ENCODE data around the gene RPS29. TPM values are rescaled to one million over a fixed set of nuclear protein-coding genes. Genes with fewer than 3 reads are reported as not detected.

The RPS29 gene
- total RNA-seq, 2 experiments from 2014 or later = 1,759 to 2,048 TPM

DNA sequence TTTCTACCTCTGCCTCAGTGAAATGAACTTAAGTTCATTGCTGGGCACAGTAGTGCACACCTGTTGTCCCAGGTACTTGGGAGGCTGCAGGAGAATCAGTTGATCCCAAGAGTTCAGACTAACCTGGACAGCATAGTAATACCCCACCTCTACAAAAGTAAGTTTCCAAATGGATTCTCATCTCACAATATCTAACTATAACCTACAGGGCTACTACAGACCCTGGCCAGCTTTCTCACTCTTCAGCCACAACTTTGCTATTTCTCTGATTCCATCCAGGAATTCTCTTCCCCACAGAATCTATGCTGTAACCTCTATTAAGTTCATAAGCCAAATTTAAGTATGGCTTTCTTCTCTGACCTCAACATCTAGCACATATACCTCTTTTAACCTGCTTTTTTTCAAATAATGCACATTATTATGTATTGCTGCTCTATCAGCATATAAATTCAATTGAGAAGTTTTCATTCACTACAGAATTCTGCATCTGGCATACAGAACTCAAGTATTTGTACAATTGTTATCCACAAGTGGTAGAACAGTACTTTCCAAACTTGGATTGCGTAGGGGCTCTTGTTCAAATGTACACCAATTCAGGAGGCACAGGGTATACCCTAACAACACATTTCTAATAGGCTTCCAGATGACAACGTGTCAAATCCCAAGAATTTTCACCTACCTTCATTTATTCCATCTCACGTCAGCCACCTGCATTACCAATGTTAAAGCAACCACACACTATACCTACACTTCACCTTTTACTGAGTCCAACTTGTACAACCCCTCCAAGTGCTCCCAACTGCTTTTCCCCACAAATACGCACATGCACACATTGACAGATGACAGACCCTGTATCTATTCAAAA, 3.8 kb downstream of the RPS29 start:
- Mint-ChIP-seq H3K36me3 (peaks cover 71% of the 10 kb centered on the region), H3K4me1 (peaks cover 67% of the 10 kb centered on the region), H3K9me3 (no peaks in the 10 kb centered on the region), H3K27me3 (peaks cover 11% of the 10 kb centered on the region), H3K27ac (peak overlapping the region; percentile 100), H3K4me3 (peak overlapping the region; percentile 36)
- no peak for DNase-seq

DNA sequence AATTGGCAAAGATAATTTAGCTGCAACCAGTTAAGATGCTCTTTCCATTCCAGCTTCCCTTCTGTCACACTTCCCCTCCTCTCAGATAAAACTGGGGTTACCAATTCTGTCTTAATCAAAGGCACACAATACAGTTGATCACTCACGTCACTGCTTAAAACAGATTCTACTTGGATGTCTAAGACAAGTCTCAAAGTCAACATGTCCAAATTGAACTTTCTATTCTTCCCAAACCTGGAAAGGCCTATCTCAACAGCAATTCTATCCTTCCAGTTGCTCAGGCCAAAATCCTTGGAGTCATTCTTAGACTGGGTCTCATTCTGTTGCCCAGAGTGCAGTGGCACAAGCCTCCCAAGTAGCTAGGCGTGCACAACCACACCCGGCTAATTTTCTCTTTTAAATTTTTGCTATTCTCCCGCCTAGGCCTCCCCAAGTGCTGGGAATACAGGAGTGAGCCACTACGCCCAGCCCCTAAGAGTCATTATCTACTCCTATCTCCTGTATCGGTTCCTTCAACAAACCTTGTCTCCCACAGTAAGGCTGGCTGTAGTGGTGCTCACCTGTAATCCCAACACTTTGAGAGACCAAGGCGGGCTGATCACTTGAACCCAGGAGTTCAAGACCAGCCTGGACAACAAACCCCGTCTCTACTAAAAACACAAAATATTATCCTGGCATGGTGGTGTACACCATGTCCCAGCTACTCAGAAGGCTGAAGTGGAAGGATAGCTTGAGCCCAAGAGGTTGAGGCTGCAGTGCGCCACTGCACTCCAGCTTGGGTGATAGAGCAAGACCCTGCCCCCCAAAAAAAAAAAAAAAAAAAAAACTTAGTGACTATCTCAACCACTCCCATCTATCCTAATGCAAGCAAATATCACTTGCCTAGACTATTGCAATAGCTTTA, 4.7 kb downstream of the RPS29 start:
- peaks cover 9% of the 10 kb centered on the region for H3K27me3 Mint-ChIP-seq
- no peaks in the 10 kb centered on the region for H3K9me3 Mint-ChIP-seq
- H3K4me1 Mint-ChIP-seq = peaks cover 66% of the 10 kb centered on the region
- H3K36me3 Mint-ChIP-seq = peaks cover 77% of the 10 kb centered on the region
- peak overlapping the region; percentile 79 for H3K27ac Mint-ChIP-seq
- H3K4me3 Mint-ChIP-seq = peak overlapping the region; percentile 36
- no peak for DNase-seq

DNA sequence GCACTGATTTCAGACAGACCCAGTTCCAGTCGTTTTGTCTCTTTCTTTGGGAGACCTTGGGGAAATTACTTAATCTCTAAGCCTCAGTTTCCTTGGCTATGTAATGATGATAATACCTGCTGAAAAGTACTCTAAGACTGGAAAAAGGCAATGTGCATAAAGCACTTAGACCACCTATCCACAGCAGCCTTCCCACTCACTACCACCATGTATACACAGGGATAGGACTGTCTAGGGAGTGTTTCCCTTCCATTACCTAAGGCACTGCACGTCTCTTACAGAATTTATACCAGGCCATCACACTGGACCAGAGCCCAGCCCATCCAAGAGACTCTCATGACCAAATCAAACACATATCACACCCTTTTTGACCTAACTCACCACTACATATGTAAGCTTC, 6.3 kb downstream of the RPS29 start:
- H3K9me3 Mint-ChIP-seq = no peaks in the 10 kb centered on the region
- peaks cover 66% of the 10 kb centered on the region for H3K4me1 Mint-ChIP-seq
- H3K36me3 Mint-ChIP-seq = peaks cover 71% of the 10 kb centered on the region

DNA sequence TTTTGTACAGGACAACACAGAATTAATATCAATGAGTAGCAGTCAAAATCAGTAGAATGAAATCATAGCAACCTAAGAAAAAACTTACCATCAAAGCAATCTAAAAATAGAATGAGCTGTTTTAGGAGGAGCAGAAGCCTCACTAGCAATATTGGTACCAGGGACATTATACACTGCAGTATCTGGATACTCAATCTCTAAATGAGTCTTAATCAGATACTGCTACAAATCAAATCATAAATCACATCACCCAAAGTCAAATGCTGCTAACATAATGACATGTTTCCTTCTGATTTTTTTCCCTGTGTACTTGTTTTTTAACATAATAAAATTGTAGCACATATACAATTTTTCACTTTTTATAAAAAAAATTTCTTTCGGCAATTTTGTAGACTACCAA, 8.0 kb downstream of the RPS29 start:
- Mint-ChIP-seq H3K9me3 (no peaks in the 10 kb centered on the region), H3K4me1 (peaks cover 58% of the 10 kb centered on the region), H3K27ac (peak overlapping the region; percentile 55), H3K4me3 (no peak overlapping the region), H3K36me3 (peaks cover 71% of the 10 kb centered on the region), H3K27me3 (no peaks in the 10 kb centered on the region)
- DNase-seq = no peak

More for the DNA sequence above, 6.3 kb downstream of the RPS29 start:
- no peaks in the 10 kb centered on the region for H3K27me3 Mint-ChIP-seq
- no peak overlapping the region for H3K4me3 Mint-ChIP-seq
- peak overlapping the region; percentile 7 for H3K27ac Mint-ChIP-seq
- DNase-seq = no peak

DNA sequence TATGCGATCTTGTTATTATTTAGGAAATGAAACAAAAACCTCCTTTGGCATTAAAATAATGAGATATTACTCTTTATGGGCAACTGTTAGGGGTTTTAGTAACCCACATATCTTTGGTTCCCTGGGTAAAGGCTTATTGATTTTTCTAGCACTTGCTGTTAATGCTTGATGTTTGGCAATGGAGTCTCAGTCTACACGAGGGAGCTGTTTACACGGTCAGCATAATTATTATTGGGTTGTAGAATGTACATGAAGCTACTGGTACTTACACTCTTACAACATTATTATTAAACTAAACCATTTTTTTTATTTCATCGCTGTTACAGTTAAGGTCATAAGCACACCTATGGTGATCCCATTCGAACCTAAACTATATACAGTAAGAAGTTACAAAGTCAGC, 12.1 kb downstream of the RPS29 start:
- Mint-ChIP-seq H3K36me3 (peaks cover 69% of the 10 kb centered on the region), H3K4me3 (no peak overlapping the region), H3K4me1 (peaks cover 29% of the 10 kb centered on the region)

DNA sequence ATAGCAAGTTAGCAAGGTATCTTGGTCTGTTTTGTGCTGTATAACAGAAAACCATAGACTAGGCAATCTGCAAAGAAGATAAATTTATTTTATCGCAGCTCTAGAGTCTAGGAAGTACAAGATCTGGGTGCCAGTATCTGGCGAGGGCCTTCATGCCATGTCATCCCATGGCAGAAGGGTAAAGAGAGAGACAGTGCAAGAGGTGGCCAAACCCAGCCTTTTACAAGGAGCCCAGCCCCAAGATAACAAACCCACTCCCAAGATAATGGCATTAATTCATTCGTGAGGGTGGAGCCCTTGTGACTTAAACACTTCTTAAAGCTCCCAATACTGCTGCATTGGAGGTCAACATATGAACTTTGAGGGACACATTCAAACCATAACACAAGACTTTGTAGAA, 16.9 kb downstream of the RPS29 start:
- Mint-ChIP-seq H3K27me3 (no peaks in the 10 kb centered on the region), H3K27ac (no peak overlapping the region), H3K9me3 (peaks cover 2% of the 10 kb centered on the region), H3K4me1 (peaks cover 4% of the 10 kb centered on the region), H3K4me3 (no peak overlapping the region), H3K36me3 (peaks cover 37% of the 10 kb centered on the region)
- no peak for DNase-seq

More for the DNA sequence above, 12.1 kb downstream of the RPS29 start:
- no peak for DNase-seq
- no peak overlapping the region for H3K27ac Mint-ChIP-seq
- H3K9me3 Mint-ChIP-seq = peaks cover 2% of the 10 kb centered on the region
- no peaks in the 10 kb centered on the region for H3K27me3 Mint-ChIP-seq

DNA sequence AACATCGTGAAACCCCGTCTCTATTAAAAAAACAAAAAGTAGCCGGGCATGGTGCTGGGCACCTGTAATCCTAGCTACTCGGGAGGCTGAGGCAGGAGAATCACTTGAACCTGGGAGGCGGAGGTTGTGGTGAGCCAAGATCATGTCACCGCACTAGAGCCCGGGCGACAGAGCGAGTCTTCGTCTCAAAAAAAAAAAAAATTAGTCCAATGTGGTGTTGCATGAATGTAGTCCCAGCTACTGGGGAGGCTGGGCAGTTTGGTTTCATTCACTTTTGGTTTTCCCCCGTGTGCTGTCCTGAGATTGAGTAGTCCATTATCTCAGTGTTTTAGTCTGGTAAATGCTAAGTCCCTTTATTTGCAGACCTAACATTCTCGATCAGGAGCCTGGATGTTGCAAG, 19.5 kb downstream of the RPS29 start:
- H3K36me3 Mint-ChIP-seq = peaks cover 14% of the 10 kb centered on the region
- peaks cover 2% of the 10 kb centered on the region for H3K9me3 Mint-ChIP-seq
- no peaks in the 10 kb centered on the region for H3K4me1 Mint-ChIP-seq
- H3K4me3 Mint-ChIP-seq = no peak overlapping the region
- DNase-seq = no peak
- H3K27ac Mint-ChIP-seq = no peak overlapping the region
- no peaks in the 10 kb centered on the region for H3K27me3 Mint-ChIP-seq

DNA sequence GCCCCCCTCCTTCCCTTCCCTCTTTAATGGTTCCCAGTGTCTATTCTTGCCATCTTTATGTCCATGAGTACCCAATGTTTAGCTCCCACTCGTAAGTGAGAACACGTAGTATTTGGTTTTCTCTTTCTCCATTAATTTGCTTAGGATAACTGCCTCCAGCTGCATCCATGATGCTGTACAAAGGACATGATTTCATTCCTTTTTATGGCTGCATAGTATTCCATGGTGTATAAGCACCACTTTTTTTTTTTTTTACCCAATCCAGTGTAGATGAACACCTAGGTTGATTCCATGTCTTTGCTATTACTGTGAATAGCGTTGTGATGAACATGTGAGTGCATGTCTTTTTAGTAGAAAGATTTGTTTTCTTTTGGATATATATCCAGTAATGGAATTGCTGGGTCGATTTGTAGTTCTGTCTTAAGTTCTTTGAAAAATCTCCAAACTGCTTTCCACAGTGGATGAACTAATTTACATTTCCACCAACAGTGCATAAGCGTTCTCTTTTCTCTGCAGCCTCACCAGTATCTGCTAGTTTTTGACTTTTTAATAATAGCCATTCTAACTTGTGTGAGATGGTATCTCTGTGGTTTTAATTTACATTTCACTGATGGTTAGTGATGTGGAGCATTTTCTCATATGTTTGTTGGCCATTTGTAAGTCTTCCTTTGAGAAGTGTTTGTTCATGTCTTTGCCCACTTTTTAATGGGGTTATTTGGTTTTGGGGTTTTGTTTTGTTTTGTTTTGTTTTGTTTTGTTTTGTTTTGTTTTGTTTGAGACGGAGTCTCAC, 26.0 kb downstream of the RPS29 start:
- no peak for DNase-seq
- H3K9me3 Mint-ChIP-seq = no peaks in the 10 kb centered on the region
- H3K4me1 Mint-ChIP-seq = no peaks in the 10 kb centered on the region
- no peaks in the 10 kb centered on the region for H3K27me3 Mint-ChIP-seq
- H3K36me3 Mint-ChIP-seq = no peaks in the 10 kb centered on the region
- H3K4me3 Mint-ChIP-seq = no peak overlapping the region
- no peak overlapping the region for H3K27ac Mint-ChIP-seq

DNA sequence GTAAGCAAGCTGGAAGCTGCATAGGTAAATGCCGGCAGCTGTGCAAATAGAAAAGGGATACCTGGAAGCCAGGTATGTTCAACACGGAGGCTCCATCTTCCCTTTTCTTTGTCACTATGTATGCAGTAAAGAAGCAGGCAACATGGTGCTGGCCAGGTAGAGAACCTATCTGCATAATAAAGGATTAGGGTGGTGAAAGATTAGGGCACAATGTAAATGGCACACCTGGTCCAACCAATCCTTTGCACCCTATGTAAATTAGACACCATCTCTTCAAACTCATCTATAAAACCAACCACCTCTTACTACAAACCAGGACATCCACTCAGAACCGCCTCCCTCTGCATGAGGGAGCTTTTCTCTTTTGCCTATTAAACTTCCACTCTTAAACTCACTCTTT, 32.3 kb downstream of the RPS29 start:
- H3K27ac Mint-ChIP-seq = no peak overlapping the region
- no peak overlapping the region for H3K4me3 Mint-ChIP-seq
- H3K9me3 Mint-ChIP-seq = no peaks in the 10 kb centered on the region
- H3K27me3 Mint-ChIP-seq = no peaks in the 10 kb centered on the region
- no peak for DNase-seq
- H3K36me3 Mint-ChIP-seq = no peaks in the 10 kb centered on the region
- H3K4me1 Mint-ChIP-seq = no peaks in the 10 kb centered on the region

DNA sequence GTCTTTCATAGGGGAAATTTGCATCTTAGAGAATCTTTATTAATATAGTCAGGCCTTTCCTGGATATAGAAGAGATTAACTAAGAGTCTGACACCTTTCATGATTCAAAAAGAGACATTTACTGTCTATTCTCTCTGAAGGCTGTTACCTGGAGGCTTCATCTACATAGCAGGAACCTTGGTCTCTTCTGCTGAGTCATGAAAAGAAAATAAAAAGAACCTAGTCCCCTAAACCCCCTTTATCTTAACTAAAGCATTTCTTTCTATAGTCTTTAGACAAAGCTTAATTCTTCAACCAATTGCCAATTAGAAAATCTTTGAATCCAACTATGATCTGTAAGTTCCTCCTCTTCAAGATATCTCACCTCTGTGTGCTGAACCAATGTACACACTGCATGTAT, 33.1 kb downstream of the RPS29 start:
- Mint-ChIP-seq H3K9me3 (no peaks in the 10 kb centered on the region), H3K36me3 (no peaks in the 10 kb centered on the region), H3K27me3 (no peaks in the 10 kb centered on the region), H3K27ac (no peak overlapping the region), H3K4me1 (no peaks in the 10 kb centered on the region), H3K4me3 (no peak overlapping the region)
- no peak for DNase-seq

DNA sequence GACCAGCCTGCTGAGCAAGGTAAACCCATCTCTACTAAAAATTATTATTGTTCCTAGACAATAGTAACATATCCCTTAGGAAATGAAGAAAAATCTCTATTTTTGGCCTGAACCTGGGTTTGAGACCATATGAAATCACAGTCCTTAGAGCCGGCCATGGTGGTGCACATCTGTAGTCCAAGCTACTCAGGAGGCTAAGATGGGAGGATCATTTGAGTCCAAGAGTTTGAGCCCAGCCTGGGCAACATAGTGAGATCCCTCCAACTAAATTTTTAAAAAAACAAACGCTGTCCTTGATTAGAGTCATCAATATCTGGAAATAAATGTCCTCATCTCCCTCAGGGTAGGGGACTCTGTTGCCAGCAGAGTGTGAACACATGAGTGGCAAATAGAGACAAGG, 34.6 kb downstream of the RPS29 start:
- no peaks in the 10 kb centered on the region for H3K27me3 Mint-ChIP-seq

DNA sequence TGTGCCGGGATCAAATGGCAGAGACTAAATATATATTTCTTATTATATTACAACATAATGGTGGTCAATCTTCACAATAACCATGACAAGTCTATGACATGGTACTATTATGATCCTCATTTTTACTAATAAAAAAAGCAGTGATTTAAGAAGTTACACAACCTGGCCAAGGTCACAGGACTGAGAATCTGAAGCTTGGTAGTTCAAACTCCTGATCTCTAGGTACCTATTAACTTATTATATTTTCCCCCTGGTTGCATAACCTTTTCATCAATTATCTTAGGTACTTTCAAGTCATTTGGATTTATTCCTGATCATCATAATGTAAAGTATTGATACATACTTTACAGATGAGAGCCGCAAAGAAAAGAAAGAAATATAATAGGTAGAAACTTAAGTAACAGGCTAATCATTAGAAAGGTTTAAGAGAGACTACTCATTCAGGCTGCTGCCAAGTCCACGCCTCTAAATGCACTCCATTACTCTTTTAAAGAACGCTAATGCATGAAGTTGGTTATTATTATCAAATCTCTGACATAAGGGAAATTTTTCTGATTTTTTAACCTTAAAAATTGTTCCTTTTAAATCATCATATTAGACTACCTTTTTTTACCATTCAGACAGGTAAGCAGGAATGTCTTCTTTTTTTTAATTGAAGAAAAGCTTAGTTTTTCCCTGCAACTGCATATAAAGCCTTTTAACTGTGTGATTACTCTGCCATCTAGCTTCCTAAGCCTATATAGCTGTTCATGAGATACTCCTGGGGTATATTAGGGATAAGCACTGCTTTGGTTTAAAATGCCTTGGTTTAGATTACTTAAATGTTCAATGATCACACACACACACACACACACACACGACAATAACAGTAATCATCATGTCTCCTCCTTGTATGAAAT, 35.6 kb downstream of the RPS29 start:
- H3K27ac Mint-ChIP-seq = no peak overlapping the region
- H3K4me1 Mint-ChIP-seq = no peaks in the 10 kb centered on the region
- no peak for DNase-seq
- H3K9me3 Mint-ChIP-seq = no peaks in the 10 kb centered on the region
- no peak overlapping the region for H3K4me3 Mint-ChIP-seq
- no peaks in the 10 kb centered on the region for H3K27me3 Mint-ChIP-seq
- H3K36me3 Mint-ChIP-seq = no peaks in the 10 kb centered on the region

More for the DNA sequence above, 34.6 kb downstream of the RPS29 start:
- no peaks in the 10 kb centered on the region for H3K9me3 Mint-ChIP-seq
- DNase-seq = no peak
- H3K4me3 Mint-ChIP-seq = no peak overlapping the region
- no peaks in the 10 kb centered on the region for H3K36me3 Mint-ChIP-seq
- no peak overlapping the region for H3K27ac Mint-ChIP-seq
- H3K4me1 Mint-ChIP-seq = no peaks in the 10 kb centered on the region

DNA sequence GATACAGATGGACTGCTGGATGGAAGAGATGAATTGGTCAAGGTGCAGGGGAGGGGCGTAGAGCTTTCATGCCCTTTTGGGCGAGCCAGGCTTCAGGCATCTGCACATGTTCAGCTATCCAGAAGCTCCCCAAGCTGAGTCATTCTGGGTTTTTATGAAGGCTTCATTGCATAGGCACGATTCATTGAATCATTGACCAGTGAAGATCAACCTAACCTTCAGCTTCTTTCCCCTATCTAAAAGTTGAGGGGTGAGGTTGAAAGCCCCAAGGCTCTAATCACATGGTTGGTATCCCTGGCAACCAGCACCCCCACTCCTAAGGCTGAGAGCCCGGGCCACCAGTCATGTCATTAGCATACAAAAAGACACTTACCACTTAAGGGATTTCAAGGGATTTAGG, 36.3 kb downstream of the RPS29 start:
- Mint-ChIP-seq H3K9me3 (no peaks in the 10 kb centered on the region), H3K4me1 (no peaks in the 10 kb centered on the region), H3K27ac (no peak overlapping the region), H3K4me3 (no peak overlapping the region), H3K36me3 (no peaks in the 10 kb centered on the region), H3K27me3 (no peaks in the 10 kb centered on the region)
- DNase-seq = no peak

DNA sequence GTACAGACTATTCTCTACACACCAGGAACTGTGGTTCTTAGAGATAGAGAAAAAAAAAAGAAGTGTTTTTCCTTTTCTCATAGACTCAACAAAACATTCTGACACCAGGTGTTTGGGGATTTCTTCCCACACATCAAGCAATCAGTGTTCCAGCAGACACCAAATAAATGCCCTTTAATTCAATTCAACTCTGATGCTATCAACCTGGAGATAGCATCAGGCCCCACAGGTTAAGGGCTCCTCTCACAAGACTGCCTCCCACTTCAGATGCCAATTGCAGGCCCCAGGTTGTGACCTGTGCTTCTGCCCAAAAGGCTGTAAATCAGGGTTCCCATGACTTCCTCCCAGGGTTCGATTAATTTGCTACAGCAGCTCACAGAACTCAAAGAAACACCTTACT, 36.7 kb downstream of the RPS29 start:
- H3K27ac Mint-ChIP-seq = no peak overlapping the region
- H3K4me3 Mint-ChIP-seq = no peak overlapping the region
- H3K27me3 Mint-ChIP-seq = no peaks in the 10 kb centered on the region
- no peaks in the 10 kb centered on the region for H3K4me1 Mint-ChIP-seq
- no peaks in the 10 kb centered on the region for H3K9me3 Mint-ChIP-seq
- no peaks in the 10 kb centered on the region for H3K36me3 Mint-ChIP-seq
- no peak for DNase-seq
